ENCODE measurements around the gene AGO1. TPM values are rescaled to one million over a fixed set of nuclear protein-coding genes. Genes with fewer than 3 reads are reported as not detected.

AGO1 gene
- total and polyA plus RNA-seq, 2 of the 13 experiments (the other 11 are each of a cell fraction or from before 2014, with no cell fraction given): 9.2 to 18.6 TPM

GRCh38 chr1:35930593-35931445, 47.8 kb downstream of the AGO1 start, which contains the start of gene AGO3 (continued):
- TF ChIP-seq ZNF512B (CRISPR knock-in tag; IDR thresholded peaks at IDR 0.05; ENCODE audit: borderline replicate concordance) (no peak), ZNF274 (CRISPR knock-in tag; IDR thresholded peaks at IDR 0.05) (no peak), IRF9 (CRISPR knock-in tag; IDR thresholded peaks at IDR 0.05; ENCODE audit: borderline replicate concordance) (peak; percentile 65; the same call in 1 of the 2 replicates), HOXA3 (CRISPR knock-in tag; IDR thresholded peaks at IDR 0.05) (peak; percentile 79; the same call in 1 of the 2 replicates), SP1 (IDR thresholded peaks at IDR 0.05) (no peak), SP1 (CRISPR knock-in tag; IDR thresholded peaks at IDR 0.05) (peak; percentile 50; the same call in 1 of the 2 replicates), PBX2 (CRISPR knock-in tag; IDR thresholded peaks at IDR 0.05) (no peak), ZNF749 (CRISPR knock-in tag; IDR thresholded peaks at IDR 0.05; ENCODE audit: borderline replicate concordance) (no peak), ZNF747 (CRISPR knock-in tag; IDR thresholded peaks at IDR 0.05; ENCODE audit: borderline replicate concordance) (no peak; the same call in 1 of the 2 replicates), ZNF746 (CRISPR knock-in tag; IDR thresholded peaks at IDR 0.05) (peak; percentile 84), ZNF687 (CRISPR knock-in tag; IDR thresholded peaks at IDR 0.05) (peak; percentile 91), YY1 (IDR thresholded peaks at IDR 0.05; ENCODE audit: insufficient read depth, insufficient replicate concordance, low read depth, low read length) (peak; percentile 50), ZNF331 (CRISPR knock-in tag; IDR thresholded peaks at IDR 0.05) (no peak), ZBTB20 (CRISPR knock-in tag; IDR thresholded peaks at IDR 0.05; ENCODE audit: borderline replicate concordance, low read depth) (no peak), DDIT3 (CRISPR knock-in tag; IDR thresholded peaks at IDR 0.05) (no peak), ZNF207 (IDR thresholded peaks at IDR 0.05; ENCODE audit: borderline replicate concordance) (no peak), CBX5 (CRISPR knock-in tag; IDR thresholded peaks at IDR 0.05; ENCODE audit: borderline replicate concordance) (peak; percentile 22; the same call in 1 of the 2 replicates), MAFF (IDR thresholded peaks at IDR 0.05; ENCODE audit: low read depth, low read length) (no peak)
